ENCODE measurements around the gene PIH1D1.

The PIH1D1 gene

GRCh38 chr19:49415102-49415809, 36.4 kb downstream of the PIH1D1 start:
- no peak for DNase-seq

GRCh38 chr19:49414256-49414655, 37.4 kb downstream of the PIH1D1 start:
- no peak for DNase-seq

- peak; percentile 89 for DNase-seq
Measured at GRCh38 chr19:49413348-49413747, 38.3 kb downstream of the PIH1D1 start.

DNA sequence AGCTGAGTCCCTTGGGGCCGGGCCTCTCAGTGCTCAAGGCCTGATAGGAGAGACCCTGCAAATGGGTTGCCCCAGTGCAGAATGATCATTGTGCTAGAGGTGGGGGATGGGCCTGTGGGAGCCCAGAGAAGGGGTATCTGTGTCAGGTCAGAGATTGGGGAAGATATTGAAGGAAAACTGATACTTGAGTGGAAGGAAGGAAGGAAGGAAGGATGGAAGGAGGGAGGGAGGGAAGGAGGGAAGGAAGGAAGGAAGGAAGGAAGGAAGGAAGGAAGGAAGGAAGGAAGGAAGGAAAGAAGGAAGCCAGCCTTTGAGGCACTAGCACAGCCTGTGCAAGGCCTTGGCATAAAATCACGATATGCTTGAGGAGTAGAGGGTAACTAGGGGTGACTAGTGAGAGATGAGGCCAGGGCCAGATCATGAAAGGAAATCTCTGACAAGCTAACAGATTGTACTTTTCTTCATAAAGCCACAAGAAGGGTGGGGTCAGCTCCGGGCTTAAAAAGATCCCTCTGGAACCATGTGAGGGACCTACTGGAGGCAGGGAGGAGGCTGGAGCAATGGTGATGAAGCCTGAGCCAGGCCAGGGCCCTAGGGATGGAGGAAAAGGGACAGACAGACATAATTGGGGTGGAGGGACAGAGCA, 39.8 kb downstream of the PIH1D1 start:
- DNase-seq: no peak

DNA sequence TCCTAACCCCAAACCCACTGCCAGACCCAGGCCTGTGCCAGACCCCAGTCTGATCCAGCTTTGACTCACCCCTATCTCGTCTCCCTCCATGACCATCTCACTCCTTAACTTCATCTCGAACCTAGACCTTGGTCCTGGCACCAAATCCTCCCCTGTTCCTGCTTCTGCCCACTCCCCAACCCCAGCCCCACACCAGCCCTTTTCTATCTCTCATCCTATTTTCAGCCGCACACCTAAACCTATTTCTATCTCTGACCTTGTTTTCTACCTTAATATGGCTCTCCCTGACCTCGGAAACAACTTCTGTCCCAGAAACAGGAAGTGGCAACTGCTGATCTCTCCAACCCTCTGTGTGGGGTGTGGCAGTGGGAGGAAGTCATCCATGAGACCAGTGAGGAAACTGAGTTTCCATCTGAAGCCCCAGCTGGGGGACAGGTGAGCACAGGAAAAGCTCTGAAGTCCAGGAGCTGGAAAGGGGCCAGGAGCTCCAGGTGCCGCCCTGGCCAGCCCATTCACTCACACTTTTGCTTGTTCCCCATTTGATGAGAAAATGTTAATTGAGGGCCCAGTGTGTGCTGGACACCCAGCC, 42.1 kb downstream of the PIH1D1 start:
- DNase-seq: no peak

DNA sequence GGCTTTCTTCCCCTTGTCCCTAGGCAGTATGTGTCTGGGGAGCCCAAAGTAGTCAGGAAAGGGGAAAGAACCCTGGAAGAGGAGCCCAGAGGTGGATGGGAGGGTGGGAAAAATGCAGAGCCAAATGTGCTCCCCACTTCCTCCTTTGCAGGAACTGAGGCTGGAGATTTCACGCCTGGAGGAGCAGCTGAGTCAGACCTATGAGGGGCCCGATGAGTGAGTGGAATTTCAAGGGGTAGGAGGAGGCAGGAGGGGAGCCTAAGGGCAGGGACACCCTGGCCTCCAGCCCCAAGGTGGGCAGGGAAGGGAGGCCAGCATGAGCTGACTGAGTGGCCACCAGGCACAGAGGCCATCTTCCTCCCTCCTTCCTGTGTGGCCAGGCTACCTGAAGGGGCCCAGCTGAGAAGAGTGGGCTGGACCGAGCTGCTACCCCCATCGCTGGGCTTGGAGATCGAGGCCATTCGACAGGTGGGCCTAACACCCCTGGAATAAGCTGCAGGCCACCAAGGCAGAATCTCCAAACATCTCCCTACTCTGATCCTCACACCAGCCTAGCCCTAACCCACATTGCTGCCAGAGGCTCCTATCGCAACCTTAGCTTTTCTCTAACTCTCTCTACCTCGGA, 42.7 kb downstream of the PIH1D1 start:
- no peak for DNase-seq

DNA sequence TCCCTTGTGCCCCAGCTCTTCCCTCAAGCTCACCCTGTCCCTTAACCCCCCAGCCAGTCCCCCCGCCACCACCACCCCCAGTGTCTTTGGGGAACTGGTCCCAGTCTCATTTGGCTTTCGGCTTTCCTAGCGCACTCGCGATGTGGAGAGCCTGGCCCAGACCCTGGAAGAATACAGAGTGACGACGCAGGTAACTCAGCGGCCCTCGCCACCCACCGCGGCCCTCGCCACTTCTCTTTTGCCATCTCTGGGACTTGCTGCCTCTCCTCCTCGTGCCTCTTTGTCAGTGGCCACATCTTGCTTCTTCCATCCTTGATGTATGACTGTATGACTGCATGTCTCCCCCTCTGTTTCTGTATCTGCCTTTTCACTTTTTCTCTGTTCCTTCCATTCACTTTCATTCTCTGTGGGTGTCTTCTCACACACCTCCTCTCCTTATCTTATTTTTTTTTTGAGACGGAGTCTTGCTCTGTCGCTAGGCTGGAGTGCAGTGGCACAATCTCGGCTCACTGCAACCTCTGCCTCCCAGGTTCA, 44.1 kb downstream of the PIH1D1 start:
- DNase-seq: no peak

- DNase-seq: no peak
Measured at GRCh38 chr19:49407079-49407478, 44.5 kb downstream of the PIH1D1 start.

DNA sequence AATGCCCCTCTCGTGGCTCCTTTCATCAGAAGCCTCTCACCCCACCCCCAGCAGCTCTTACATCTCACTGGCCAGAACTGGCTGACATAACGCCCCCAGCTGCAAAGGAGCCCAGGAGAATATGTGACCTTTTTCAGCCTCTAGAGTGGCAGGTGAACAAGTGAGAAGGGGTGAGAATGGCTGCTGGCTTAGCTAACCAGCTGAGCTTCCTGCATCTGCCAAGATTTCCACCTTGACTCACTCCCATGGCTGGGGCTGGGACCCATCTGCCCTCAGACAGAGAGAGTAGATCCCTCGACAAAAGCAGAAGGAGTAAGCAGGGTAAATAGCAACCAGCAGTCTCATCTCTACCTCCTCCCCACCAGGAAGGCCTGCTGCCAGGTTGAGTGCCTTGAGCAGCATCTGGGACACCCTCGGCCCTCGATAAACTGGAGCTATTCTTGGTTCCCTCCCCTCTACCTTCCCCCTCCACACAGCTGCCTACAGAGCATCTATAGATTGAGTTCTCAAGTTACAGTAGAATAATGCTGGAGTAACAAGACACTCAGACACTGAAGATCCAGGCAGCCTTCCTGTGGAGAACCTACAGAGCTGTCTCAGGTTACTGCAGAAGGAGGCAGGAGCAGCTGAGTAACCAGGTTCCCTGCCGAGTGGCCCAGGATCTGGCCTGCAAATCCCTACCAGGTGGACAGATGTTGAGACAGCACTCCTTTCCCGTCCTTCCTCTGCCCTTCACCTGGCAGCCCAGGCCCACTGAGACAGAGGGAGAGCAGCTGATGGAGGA, 48.0 kb downstream of the PIH1D1 start:
- peak; percentile 37 for DNase-seq

DNA sequence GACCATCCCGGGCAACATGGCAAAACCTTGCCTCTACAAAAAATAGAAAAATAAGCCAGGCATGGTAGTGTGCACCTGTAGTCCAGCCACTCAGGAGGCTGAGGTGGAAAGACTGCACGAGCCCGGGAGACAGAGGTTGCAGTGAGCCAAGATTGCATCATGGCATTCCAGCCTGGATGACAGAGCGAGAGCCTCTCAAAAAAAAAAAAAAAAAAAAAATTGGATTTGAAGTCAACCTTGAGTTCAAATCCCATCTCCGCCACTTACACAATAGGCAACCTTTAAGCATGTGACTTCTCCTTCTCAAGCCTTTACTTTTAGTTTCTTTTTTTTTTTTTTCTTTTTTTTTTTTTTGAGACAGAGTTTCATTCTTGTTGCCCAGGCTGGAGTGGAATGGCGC, 51.6 kb downstream of the PIH1D1 start:
- DNase-seq: no peak

DNA sequence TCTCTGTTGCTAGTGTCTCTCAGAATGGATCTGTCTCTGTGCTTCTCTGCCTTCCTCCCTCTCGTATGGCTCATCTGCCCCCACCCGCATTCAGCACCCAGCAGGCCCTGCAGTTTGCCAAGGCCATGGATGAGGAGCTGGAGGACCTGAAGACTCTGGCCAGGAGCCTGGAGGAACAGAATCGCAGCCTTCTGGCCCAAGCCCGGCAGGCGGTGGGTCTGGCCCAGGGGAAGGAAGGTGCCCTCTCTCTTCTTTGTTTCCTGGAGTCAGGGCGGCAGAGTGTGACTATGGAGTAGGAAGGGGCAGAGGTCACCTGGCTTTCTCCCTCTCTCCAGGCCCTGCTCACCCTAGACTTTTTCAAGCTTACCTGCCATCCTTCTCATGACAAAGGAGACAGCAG, 52.7 kb downstream of the PIH1D1 start:
- no peak for DNase-seq

DNA sequence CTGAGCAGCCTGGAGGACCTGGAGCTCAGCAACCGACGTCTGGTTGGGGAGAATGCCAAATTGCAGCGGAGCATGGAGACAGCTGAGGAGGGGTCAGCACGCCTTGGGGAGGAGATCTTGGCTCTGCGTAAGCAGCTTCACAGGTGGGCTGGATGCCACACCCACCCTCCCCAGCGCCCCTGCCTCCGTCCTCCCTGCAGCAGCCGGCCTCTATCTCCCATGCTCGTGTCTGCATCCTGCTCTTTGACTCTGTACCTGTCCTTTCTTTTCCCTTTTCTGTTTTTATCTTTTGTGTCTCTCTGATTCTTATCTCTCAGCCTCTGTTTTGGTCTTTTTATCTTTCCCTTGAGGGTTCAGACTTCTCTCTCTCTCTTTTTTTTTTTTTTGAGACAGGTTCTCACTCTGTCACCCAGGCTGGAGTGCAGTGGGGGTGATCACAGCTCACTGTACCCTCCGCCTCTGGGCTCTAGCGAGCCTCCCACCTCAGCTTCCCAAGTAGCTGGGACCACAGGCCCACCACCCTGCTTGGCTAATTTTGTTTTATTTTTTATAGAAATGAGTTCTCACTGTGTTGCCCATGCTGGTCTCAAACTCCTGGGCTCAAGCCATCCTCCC, 53.5 kb downstream of the PIH1D1 start:
- no peak for DNase-seq

DNA sequence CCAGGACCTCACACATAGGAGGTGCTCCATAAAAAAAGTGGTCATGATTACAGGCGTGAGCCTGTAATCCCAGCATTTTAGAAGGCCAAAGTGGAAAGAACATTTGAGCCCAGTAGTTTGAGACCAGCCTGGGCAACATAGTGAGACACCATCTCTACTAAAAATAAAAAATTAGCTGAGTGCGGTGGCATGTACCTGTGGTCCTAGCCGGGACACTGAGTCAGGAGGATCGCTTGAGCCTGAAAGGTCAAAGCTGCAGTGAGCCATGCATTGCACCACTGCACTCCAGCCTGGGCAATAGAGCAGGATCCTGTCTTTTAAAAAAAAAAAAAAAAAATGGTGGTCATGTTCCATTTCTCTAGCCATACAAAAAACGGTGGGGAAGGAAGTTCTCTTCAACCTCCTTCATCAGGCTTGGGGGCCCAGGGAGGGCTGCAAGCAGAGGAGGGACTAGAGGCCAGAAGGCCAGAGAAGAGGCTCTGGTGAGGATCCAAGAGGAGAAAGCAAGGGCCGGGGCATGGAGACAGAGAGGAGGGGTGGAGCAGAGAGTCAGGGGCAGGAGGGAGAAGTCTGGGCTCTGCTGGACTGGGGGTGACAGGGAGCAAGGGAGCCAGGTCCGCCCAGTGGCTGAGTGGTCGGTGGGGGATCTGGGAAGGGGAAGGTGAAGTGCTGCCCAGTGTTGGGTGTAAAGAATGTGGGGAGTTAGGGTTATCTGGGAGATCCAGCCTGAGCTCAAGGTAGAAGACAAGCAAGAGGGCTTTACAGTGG, 54.7 kb downstream of the PIH1D1 start:
- no peak for DNase-seq

Measured in retina (tissue), 1 donor.